HepG2 (cell line): ENCODE measurements around the gene SLC22A23. TPM values are rescaled to one million over a fixed set of nuclear protein-coding genes. Genes with fewer than 3 reads are reported as not detected.

Experiments used
- ASH2L ChIP-seq: fragments of 300-600, 200-600 bp; sonication (generic); IDR thresholded peaks from 2 replicates; pipeline ENCODE4 v1.7.0; 2017; ENCODE audit warnings: low read depth, mild to moderate bottlenecking, moderate library complexity, mixed read lengths, low read length; ENCODE audit not compliant: insufficient read length
- ATF4 ChIP-seq, 2 experiments: fragments of 450-650 bp in 1 of 2; sonication (generic) in 1 of 2; formaldehyde crosslinking; IDR thresholded peaks; 2 replicates each; pipeline versions ENCODE4 v1.5.0 to v1.8.0; 2020 to 2022; ENCODE audit warnings: mild to moderate bottlenecking in 1 of 2, missing genetic modification reagents in 1 of 2
- CCDC6 ChIP-seq: sonication (generic); formaldehyde crosslinking; IDR thresholded peaks from 2 replicates; pipeline ENCODE4 v1.8.1; 2022; ENCODE audit warnings: mild to moderate bottlenecking, missing genetic modification reagents, moderate library complexity
- ELF3 ChIP-seq: IDR thresholded peaks from 2 replicates; pipeline ENCODE4 v1.6.1; 2016; ENCODE audit warnings: missing genetic modification reagents, missing compliant biosample characterization
- FOSL2 ChIP-seq: sonication (generic); formaldehyde crosslinking; IDR thresholded peaks from 2 replicates; pipeline ENCODE4 v1.4.0; 2020; ENCODE audit warnings: missing genetic modification reagents
- HOXA5 ChIP-seq: sonication (generic); formaldehyde crosslinking; IDR thresholded peaks from 2 replicates; pipeline ENCODE4 v1.4.0; 2020; ENCODE audit warnings: missing genetic modification reagents
- KAT8 ChIP-seq: IDR thresholded peaks from 2 replicates; pipeline ENCODE4 v1.6.1; 2016; ENCODE audit warnings: missing genetic modification reagents, missing compliant biosample characterization
- MED13 ChIP-seq: sonication (generic); formaldehyde crosslinking; IDR thresholded peaks from 2 replicates; pipeline ENCODE4 v1.5.0; 2020; ENCODE audit warnings: missing genetic modification reagents
- RBFOX2 ChIP-seq: fragments of 200-400 bp; formaldehyde crosslinking; IDR thresholded peaks from 2 replicates; pipeline ENCODE4 v1.6.1; 2017; ENCODE audit warnings: low read depth, mild to moderate bottlenecking, low read length
- SRSF4 ChIP-seq: fragments of 200-400 bp; formaldehyde crosslinking; IDR thresholded peaks from one replicate; pipeline ENCODE4 v1.6.1; 2018; ENCODE audit warnings: mild to moderate bottlenecking, low read depth, low read length, moderate library complexity; ENCODE audit not compliant: poor library complexity, severe bottlenecking
- TEAD2 ChIP-seq: sonication (generic); formaldehyde crosslinking; IDR thresholded peaks from 2 replicates; pipeline ENCODE4 v1.9.0; 2021; ENCODE audit warnings: missing genetic modification reagents
- TERF1 ChIP-seq: sonication (generic); formaldehyde crosslinking; IDR thresholded peaks from 2 replicates; pipeline ENCODE4 v1.8.0; 2022; ENCODE audit warnings: mild to moderate bottlenecking, missing genetic modification reagents, moderate library complexity
- TFAP4 ChIP-seq: sonication (generic); IDR thresholded peaks from 2 replicates; pipeline ENCODE4 v1.6.1; 2016; ENCODE audit warnings: low read depth, borderline replicate concordance
- TIGD3 ChIP-seq: sonication (generic); formaldehyde crosslinking; IDR thresholded peaks from 2 replicates; pipeline ENCODE4 v1.5.1; 2020; ENCODE audit warnings: mild to moderate bottlenecking, missing genetic modification reagents, borderline replicate concordance
- ZEB1 ChIP-seq: IDR thresholded peaks from 2 replicates; pipeline ENCODE4 v1.6.1; 2012; ENCODE audit warnings: mild to moderate bottlenecking, low read depth, inconsistent platforms; ENCODE audit not compliant: insufficient replicate concordance
- ZMAT5 ChIP-seq: sonication (generic); formaldehyde crosslinking; IDR thresholded peaks from 2 replicates; pipeline ENCODE4 v1.5.0; 2020; ENCODE audit warnings: mild to moderate bottlenecking, low read depth, missing genetic modification reagents, borderline replicate concordance
- ZNF124 ChIP-seq: sonication (generic); formaldehyde crosslinking; IDR thresholded peaks from 2 replicates; pipeline ENCODE4 v1.4.0; 2020; ENCODE audit warnings: missing genetic modification reagents
- ZNF335 ChIP-seq: sonication (generic); formaldehyde crosslinking; IDR thresholded peaks from 2 replicates; pipeline ENCODE4 v1.4.0; 2020; ENCODE audit warnings: missing genetic modification reagents
- ZNF546 ChIP-seq: sonication (generic); formaldehyde crosslinking; conservative IDR thresholded peaks from 2 replicates; pipeline ENCODE4 v1.8.1; 2023; ENCODE audit warnings: mild to moderate bottlenecking, missing genetic modification reagents
- ZNF549 ChIP-seq: sonication (generic); formaldehyde crosslinking; IDR thresholded peaks from 2 replicates; pipeline ENCODE4 v1.5.0; 2020; ENCODE audit warnings: missing genetic modification reagents
- ZNF775 ChIP-seq: sonication (generic); formaldehyde crosslinking; IDR thresholded peaks from 2 replicates; pipeline ENCODE4 v1.4.0; 2020; ENCODE audit warnings: missing genetic modification reagents, mild to moderate bottlenecking, moderate library complexity, borderline replicate concordance
- ZSCAN20 ChIP-seq: sonication (generic); formaldehyde crosslinking; IDR thresholded peaks from 2 replicates; pipeline ENCODE4 v1.4.0; 2020; ENCODE audit warnings: missing genetic modification reagents, mild to moderate bottlenecking, borderline replicate concordance
- ZSCAN31 ChIP-seq: sonication (generic); formaldehyde crosslinking; IDR thresholded peaks from 2 replicates; pipeline ENCODE4 v1.5.0; 2020; ENCODE audit warnings: low read depth, mild to moderate bottlenecking, missing genetic modification reagents
- polyA plus RNA-seq, 8 experiments: library from polyadenylated mRNA; depleted of rRNA in 3 of 8; stranded (reverse) in 7 of 8; unstranded in 1 of 8; fragments of >200 nt; fragmentation: Illumina TruSeq in 4 of 8; extraction: Trizol in 4 of 8; gene quantifications; 2 replicates each; pipeline versions ENCODE4 v1.2.1 to v1.2.3, GENCODE V29; 2011 to 2016; ENCODE audit warnings: low read depth in 4 of 8, missing spikeins in 1 of 8, mixed read lengths in 1 of 8; ENCODE audit not compliant: insufficient read depth in 1 of 8
- total RNA-seq, 5 experiments: library from RNA; depleted of rRNA; stranded (reverse); fragments of >200 nt; fragmentation: Illumina TruSeq; extraction: Trizol; gene quantifications; 2 replicates each; pipeline ENCODE4 v1.2.3, GENCODE V29; 2016; ENCODE audit warnings: low read depth in 1 of 5

Gene SLC22A23
- total and polyA plus RNA-seq, 2 of the 13 experiments (the other 11 are each of a cell fraction or from before 2014, with no cell fraction given): 11.8 to 17.5 TPM

- TF ChIP-seq TIGD3 (CRISPR knock-in tag) (no peak), CCDC6 (CRISPR knock-in tag) (peak; percentile 49; the same call in 1 of the 2 replicates), ZNF124 (peak; percentile 53; the same call in 1 of the 2 replicates), ZSCAN31 (CRISPR knock-in tag) (no peak; the same call in 1 of the 2 replicates), ZNF335 (peak; percentile 54; the same call in 1 of the 2 replicates), ELF3 (peak; percentile 66; the same call in 1 of the 2 replicates), ZNF549 (no peak), ZNF546 (CRISPR knock-in tag) (no peak), ASH2L (peak; percentile 72), TERF1 (CRISPR knock-in tag) (no peak), HOXA5 (peak; percentile 65; the same call in 1 of the 2 replicates), MED13 (CRISPR knock-in tag) (0 out of 2 replicates have a peak, but pooled peaks have one; percentile 25), TFAP4 (no peak; the same call in 1 of the 2 replicates), FOSL2 (peak; percentile 67), ATF4 (CRISPR knock-in tag; IDR thresholded peaks at IDR 0.05) (no peak), ZMAT5 (no peak), ZEB1 (peak; percentile 28), ZNF775 (CRISPR knock-in tag) (no peak), TEAD2 (CRISPR knock-in tag) (no peak), ZSCAN20 (no peak), KAT8 (CRISPR knock-in tag) (no peak), RBFOX2 (no peak), SRSF4 (no peak)
Measured at GRCh38 chr6:3410385-3411360, 46.2 kb downstream of the SLC22A23 start (continued).
